Body of pancreas (tissue), 4 donors: ENCODE measurements around the gene FLOT2.

Experiments used
- CTCF ChIP-seq, 7 experiments: fragments of 450-650 bp in 4 of 7; fragments of 200-600 bp in 3 of 7; sonication (generic) in 3 of 7; IDR thresholded peaks; one replicate each; pipeline ENCODE4 v1.5.1; 2016 to 2019; ENCODE audit warnings: antibody characterized with exemption in 7 of 7
- POLR2A ChIP-seq, 3 donors: fragments of 450-650 bp; IDR thresholded peaks; one replicate each; pipeline ENCODE4 v1.6.1; 2016; ENCODE audit warnings: antibody characterized with exemption in 3 of 3, mild to moderate bottlenecking in 2 of 3

GRCh38 chr17:28880572-28880945, 17.0 kb downstream of the FLOT2 start:
- TF ChIP-seq CTCF (IDR thresholded peaks at IDR 0.05), result no peak
- no peak for TF ChIP-seq POLR2A (IDR thresholded peaks at IDR 0.05)
